Measurements from ENCODE around the gene RIT1.

The RIT1 gene

GRCh38 chr1:155889566-155889965 is 21.6 kb downstream of the RIT1 start:
- Histone ChIP-seq H3K27ac (ENCODE audit: low read depth, low read length) (no peak overlapping the region), H3K4me2 (ENCODE audit: low read depth, low read length, poor library complexity, severe bottlenecking) (no peak overlapping the region), H3K27me3 (ENCODE audit: low read length) (no peaks in the 10 kb centered on the region), H3K9me3 (ENCODE audit: insufficient read depth, low read length) (no peaks in the 10 kb centered on the region), H3K4me3 (ENCODE audit: insufficient read depth, low read length, poor library complexity, severe bottlenecking) (no peak overlapping the region), H3K79me2 (ENCODE audit: insufficient read depth, low read length) (no peaks in the 10 kb centered on the region), H3F3A (ENCODE audit: insufficient read depth) (0 out of 2 replicates have a peak, but pooled peaks cover 5% of the 10 kb centered on the region), H3K9ac (ENCODE audit: low read length) (no peak overlapping the region), H3K9me2 (replicated peaks; ENCODE audit: insufficient read depth, low read length) (no peaks in the 10 kb centered on the region), H2AFZ (ENCODE audit: low read depth, low read length, severe bottlenecking) (no peak overlapping the region), H4K20me1 (ENCODE audit: low read depth, low read length) (no peaks in the 10 kb centered on the region), H3K36me3 (ENCODE audit: low read length) (no peaks in the 10 kb centered on the region)
- TF ChIP-seq, protein P1, sequence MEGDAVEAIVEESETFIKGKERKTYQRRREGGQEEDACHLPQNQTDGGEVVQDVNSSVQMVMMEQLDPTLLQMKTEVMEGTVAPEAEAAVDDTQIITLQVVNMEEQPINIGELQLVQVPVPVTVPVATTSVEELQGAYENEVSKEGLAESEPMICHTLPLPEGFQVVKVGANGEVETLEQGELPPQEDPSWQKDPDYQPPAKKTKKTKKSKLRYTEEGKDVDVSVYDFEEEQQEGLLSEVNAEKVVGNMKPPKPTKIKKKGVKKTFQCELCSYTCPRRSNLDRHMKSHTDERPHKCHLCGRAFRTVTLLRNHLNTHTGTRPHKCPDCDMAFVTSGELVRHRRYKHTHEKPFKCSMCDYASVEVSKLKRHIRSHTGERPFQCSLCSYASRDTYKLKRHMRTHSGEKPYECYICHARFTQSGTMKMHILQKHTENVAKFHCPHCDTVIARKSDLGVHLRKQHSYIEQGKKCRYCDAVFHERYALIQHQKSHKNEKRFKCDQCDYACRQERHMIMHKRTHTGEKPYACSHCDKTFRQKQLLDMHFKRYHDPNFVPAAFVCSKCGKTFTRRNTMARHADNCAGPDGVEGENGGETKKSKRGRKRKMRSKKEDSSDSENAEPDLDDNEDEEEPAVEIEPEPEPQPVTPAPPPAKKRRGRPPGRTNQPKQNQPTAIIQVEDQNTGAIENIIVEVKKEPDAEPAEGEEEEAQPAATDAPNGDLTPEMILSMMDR (IDR thresholded peaks at IDR 0.05; ENCODE audit: insufficient read depth, low read length, poor library complexity, severe bottlenecking) = no peak
- no peak for TF ChIP-seq EZH2phosphoT487 (conservative IDR thresholded peaks at IDR 0.05; ENCODE audit: low read length)

GRCh38 chr1:155888481-155888880 is 22.7 kb downstream of the RIT1 start:
- H3K9ac ChIP-seq (ENCODE audit: low read length) = no peak overlapping the region
- no peak overlapping the region for H3K27ac ChIP-seq (ENCODE audit: low read depth, low read length)
- TF ChIP-seq EZH2phosphoT487 (conservative IDR thresholded peaks at IDR 0.05; ENCODE audit: low read length) = no peak
- TF ChIP-seq, protein P1 (IDR thresholded peaks at IDR 0.05; ENCODE audit: insufficient read depth, low read length, poor library complexity, severe bottlenecking) = no peak
- no peaks in the 10 kb centered on the region for H3K27me3 ChIP-seq (ENCODE audit: low read length)
- no peaks in the 10 kb centered on the region for H3K9me2 ChIP-seq (replicated peaks; ENCODE audit: insufficient read depth, low read length)
- no peak overlapping the region for H3K4me3 ChIP-seq (ENCODE audit: insufficient read depth, low read length, poor library complexity, severe bottlenecking)
- no peaks in the 10 kb centered on the region for H3K9me3 ChIP-seq (ENCODE audit: insufficient read depth, low read length)
- 0 out of 2 replicates have a peak, but pooled peaks cover 5% of the 10 kb centered on the region for H3F3A ChIP-seq (ENCODE audit: insufficient read depth)
- H3K79me2 ChIP-seq (ENCODE audit: insufficient read depth, low read length) = no peaks in the 10 kb centered on the region
- no peak overlapping the region for H2AFZ ChIP-seq (ENCODE audit: low read depth, low read length, severe bottlenecking)
- H3K36me3 ChIP-seq (ENCODE audit: low read length) = no peaks in the 10 kb centered on the region
- H4K20me1 ChIP-seq (ENCODE audit: low read depth, low read length) = no peaks in the 10 kb centered on the region
- H3K4me2 ChIP-seq (ENCODE audit: low read depth, low read length, poor library complexity, severe bottlenecking) = no peak overlapping the region

DNA sequence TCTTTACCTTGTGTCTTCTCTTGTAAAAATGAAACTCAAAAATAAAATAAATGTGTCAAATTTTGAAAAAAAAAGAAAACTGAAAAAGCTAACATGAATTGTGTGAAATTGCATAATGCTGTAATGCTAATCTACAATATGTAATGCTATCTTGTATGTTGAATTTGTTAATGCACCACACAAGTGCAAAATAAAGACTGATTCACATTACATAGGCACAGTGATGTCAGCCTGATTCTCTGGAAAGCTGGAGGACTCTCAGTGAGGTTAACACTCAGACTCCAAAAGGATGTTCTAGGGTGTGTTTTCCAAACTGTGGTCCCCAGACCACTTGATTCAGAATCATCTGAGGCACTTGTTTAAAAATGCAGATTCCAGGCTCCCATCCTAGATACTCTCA is 26.2 kb downstream of the RIT1 start:
- no peak for TF ChIP-seq EZH2phosphoT487 (conservative IDR thresholded peaks at IDR 0.05; ENCODE audit: low read length)
- TF ChIP-seq, protein P1 (IDR thresholded peaks at IDR 0.05; ENCODE audit: insufficient read depth, low read length, poor library complexity, severe bottlenecking) = no peak
- H3K27me3 ChIP-seq (ENCODE audit: low read length) = no peaks in the 10 kb centered on the region
- no peak overlapping the region for H3K27ac ChIP-seq (ENCODE audit: low read depth, low read length)
- H3K79me2 ChIP-seq (ENCODE audit: insufficient read depth, low read length) = no peaks in the 10 kb centered on the region
- H3K9me2 ChIP-seq (replicated peaks; ENCODE audit: insufficient read depth, low read length) = no peaks in the 10 kb centered on the region
- no peak overlapping the region for H2AFZ ChIP-seq (ENCODE audit: low read depth, low read length, severe bottlenecking)
- no peaks in the 10 kb centered on the region for H3F3A ChIP-seq (ENCODE audit: insufficient read depth)
- H3K4me2 ChIP-seq (ENCODE audit: low read depth, low read length, poor library complexity, severe bottlenecking) = no peak overlapping the region
- no peak overlapping the region for H3K4me3 ChIP-seq (ENCODE audit: insufficient read depth, low read length, poor library complexity, severe bottlenecking)
- no peaks in the 10 kb centered on the region for H3K36me3 ChIP-seq (ENCODE audit: low read length)
- H4K20me1 ChIP-seq (ENCODE audit: low read depth, low read length) = no peaks in the 10 kb centered on the region
- no peaks in the 10 kb centered on the region for H3K9me3 ChIP-seq (ENCODE audit: insufficient read depth, low read length)
- H3K9ac ChIP-seq (ENCODE audit: low read length) = no peak overlapping the region

Data from SU-DHL-6 (cell line).